H9 (cell line): Measurements from ENCODE around the gene CLPTM1L. TPM values are rescaled to one million over a fixed set of nuclear protein-coding genes. Genes with fewer than 3 reads are reported as not detected.

Experiments used
- DNase-seq: peaks from one replicate; pipeline ENCODE4 v3.0.0-alpha.2; 2017
- H2AFZ ChIP-seq: one replicate; pipeline ENCODE4 v1.6.1; 2013; ENCODE audit warnings: mild to moderate bottlenecking, low read length, control low read depth, moderate library complexity
- H2AK5ac ChIP-seq: 2 replicates; pipeline ENCODE4 v1.6.1; 2013; ENCODE audit warnings: low read length, control low read depth, mixed read lengths; ENCODE audit not compliant: insufficient read length
- H2BK120ac ChIP-seq: one replicate; pipeline ENCODE4 v1.6.1; 2013; ENCODE audit warnings: low read depth, mild to moderate bottlenecking, low read length, control low read depth, inconsistent platforms; ENCODE audit not compliant: poor library complexity, severe bottlenecking
- H2BK12ac ChIP-seq: 2 replicates; pipeline ENCODE4 v1.6.1; 2013; ENCODE audit warnings: low read length, control low read depth, mixed read lengths, low read depth; ENCODE audit not compliant: insufficient read length
- H2BK15ac ChIP-seq: 2 replicates; pipeline ENCODE4 v1.6.1; 2013; ENCODE audit warnings: low read depth, low read length, control low read depth
- H2BK20ac ChIP-seq: one replicate; pipeline ENCODE4 v1.6.1; 2013; ENCODE audit warnings: low read depth, mild to moderate bottlenecking, low read length, control low read depth, inconsistent platforms; ENCODE audit not compliant: poor library complexity, severe bottlenecking
- H2BK5ac ChIP-seq: 2 replicates; pipeline ENCODE4 v1.6.1; 2013; ENCODE audit warnings: low read length, control low read depth, mixed read lengths; ENCODE audit not compliant: insufficient read length
- H3K14ac ChIP-seq: 2 replicates; pipeline ENCODE4 v1.6.1; 2013; ENCODE audit warnings: low read length, control low read depth; ENCODE audit not compliant: insufficient read depth
- H3K18ac ChIP-seq: 2 replicates; pipeline ENCODE4 v1.6.1; 2013; ENCODE audit warnings: low read depth, mild to moderate bottlenecking, mixed read lengths, low read length, control low read depth; ENCODE audit not compliant: insufficient read length
- H3K23ac ChIP-seq: 2 replicates; pipeline ENCODE4 v1.6.1; 2013; ENCODE audit warnings: low read length, control low read depth, mixed read lengths, low read depth; ENCODE audit not compliant: insufficient read length
- H3K23me2 ChIP-seq: 2 replicates; pipeline ENCODE4 v1.6.1; 2013; ENCODE audit warnings: low read depth, mild to moderate bottlenecking, mixed read lengths, low read length, control low read depth; ENCODE audit not compliant: insufficient read length, poor library complexity, severe bottlenecking
- H3K27ac ChIP-seq: 2 replicates; pipeline ENCODE4 v1.5.1; 2013; ENCODE audit warnings: low read length, control low read depth, mixed read lengths, low read depth; ENCODE audit not compliant: insufficient read length
- H3K27me3 ChIP-seq: 2 replicates; pipeline ENCODE4 v1.6.1; 2013; ENCODE audit warnings: low read length, control low read depth, inconsistent platforms; ENCODE audit not compliant: insufficient read depth
- H3K4ac ChIP-seq: 2 replicates; pipeline ENCODE4 v1.6.1; 2013; ENCODE audit warnings: low read depth, mild to moderate bottlenecking, control low read depth, inconsistent platforms, low read length, moderate library complexity
- H3K4me1 ChIP-seq: 2 replicates; pipeline ENCODE4 v1.6.1; 2013; ENCODE audit warnings: low read length, control low read depth, inconsistent platforms; ENCODE audit not compliant: insufficient read depth
- H3K4me2 ChIP-seq: 2 replicates; pipeline ENCODE4 v1.6.1; 2013; ENCODE audit warnings: low read length, control low read depth, mixed read lengths; ENCODE audit not compliant: insufficient read length, insufficient read depth
- H3K56ac ChIP-seq: 2 replicates; pipeline ENCODE4 v1.6.1; 2013; ENCODE audit warnings: low read depth, mild to moderate bottlenecking, mixed read lengths, low read length, control low read depth; ENCODE audit not compliant: insufficient read length
- H3K79me1 ChIP-seq: 2 replicates; pipeline ENCODE4 v1.6.1; 2013; ENCODE audit warnings: low read depth, mild to moderate bottlenecking, moderate library complexity, low read length, control low read depth, inconsistent platforms; ENCODE audit not compliant: insufficient read depth, poor library complexity, severe bottlenecking
- H3K79me2 ChIP-seq: 2 replicates; pipeline ENCODE4 v1.6.1; 2013; ENCODE audit warnings: low read length, control low read depth, inconsistent platforms; ENCODE audit not compliant: insufficient read depth
- H3K9ac ChIP-seq: 2 replicates; pipeline ENCODE4 v1.6.1; 2013; ENCODE audit warnings: low read length, control low read depth, mixed read lengths; ENCODE audit not compliant: insufficient read length; ENCODE audit errors: extremely low read depth
- H3K9me3 ChIP-seq: one replicate; pipeline ENCODE4 v1.6.1; 2013; ENCODE audit warnings: low read depth, low read length, inconsistent platforms; ENCODE audit not compliant: control insufficient read depth
- H3T11ph ChIP-seq: one replicate; pipeline ENCODE4 v1.6.1; 2013; ENCODE audit warnings: mild to moderate bottlenecking, low read length, control low read depth, inconsistent platforms
- H4K20me1 ChIP-seq: one replicate; pipeline ENCODE4 v1.6.1; 2013; ENCODE audit not compliant: control insufficient read depth, insufficient read length, insufficient read depth
- H4K5ac ChIP-seq: 2 replicates; pipeline ENCODE4 v1.6.1; 2013; ENCODE audit warnings: low read depth, mild to moderate bottlenecking, mixed read lengths, low read length, control low read depth; ENCODE audit not compliant: insufficient read length
- H4K8ac ChIP-seq: replicated peaks from 2 replicates; pipeline ENCODE4 v1.6.1; 2013; ENCODE audit warnings: low read length, control low read depth, mixed read lengths, low read depth; ENCODE audit not compliant: insufficient read length
- H4K91ac ChIP-seq: 2 replicates; pipeline ENCODE4 v1.6.1; 2013; ENCODE audit warnings: low read depth, mild to moderate bottlenecking, moderate library complexity, mixed read lengths, low read length, control low read depth; ENCODE audit not compliant: insufficient read length
- H3K27ac Mint-ChIP-seq, 3 experiments: 2 replicates in 2 of 3; 3 replicates in 1 of 3; pipeline ENCODE4 v1.8.0; 2020 to 2021; ENCODE audit warnings: mixed read lengths in 3 of 3, mild to moderate bottlenecking in 1 of 3, moderate library complexity in 1 of 3
- H3K27me3 Mint-ChIP-seq: 2 replicates; pipeline ENCODE4 v1.8.0; 2021; ENCODE audit warnings: low read depth, mild to moderate bottlenecking, moderate library complexity, mixed read lengths
- H3K36me3 Mint-ChIP-seq, 3 experiments: 2 replicates in 2 of 3; 3 replicates in 1 of 3; pipeline ENCODE4 v1.8.0; 2020 to 2021; ENCODE audit warnings: low read depth in 3 of 3, mixed read lengths in 3 of 3; ENCODE audit not compliant: insufficient read depth in 1 of 3
- H3K4me1 Mint-ChIP-seq, 2 experiments: 2 replicates each; pipeline ENCODE4 v1.8.0; 2020; ENCODE audit warnings: mixed read lengths in 2 of 2
- H3K4me3 Mint-ChIP-seq, 2 experiments: 2 replicates in 1 of 2; 3 replicates in 1 of 2; pipeline ENCODE4 v1.8.0; 2020 to 2021; ENCODE audit warnings: mild to moderate bottlenecking in 2 of 2, mixed read lengths in 2 of 2, moderate library complexity in 1 of 2
- H3K9me3 Mint-ChIP-seq, 2 experiments: 2 replicates in 1 of 2; 3 replicates in 1 of 2; pipeline ENCODE4 v1.8.0; 2020; ENCODE audit warnings: mild to moderate bottlenecking in 2 of 2, mixed read lengths in 2 of 2, moderate library complexity in 1 of 2
- CTCF ChIP-seq: fragments of 200-600 bp; sonication (generic); conservative IDR thresholded peaks from 3 replicates; pipeline ENCODE4 v1.8.0; 2021; ENCODE audit warnings: antibody characterized with exemption, mild to moderate bottlenecking
- WGBS: extraction: QIAGEN DNeasy Blood & Tissue Kit; methylation state at CpG from one replicate; pipeline ENCODE4 v1.1.7; 2013; ENCODE audit warnings: missing lambda C conversion rate, low lambda C conversion rate, mixed read lengths; ENCODE audit not compliant: insufficient read length; ENCODE audit errors: extremely low coverage; 5-methylcytosine and 5-hydroxymethylcytosine counted together
- total RNA-seq: library from RNA; stranded (reverse); gene quantifications from 2 replicates; pipeline ENCODE4 v1.2.1, GENCODE V29; 2021

CLPTM1L gene
- total RNA-seq, 1 experiment from 2014 or later: 108 TPM

DNA sequence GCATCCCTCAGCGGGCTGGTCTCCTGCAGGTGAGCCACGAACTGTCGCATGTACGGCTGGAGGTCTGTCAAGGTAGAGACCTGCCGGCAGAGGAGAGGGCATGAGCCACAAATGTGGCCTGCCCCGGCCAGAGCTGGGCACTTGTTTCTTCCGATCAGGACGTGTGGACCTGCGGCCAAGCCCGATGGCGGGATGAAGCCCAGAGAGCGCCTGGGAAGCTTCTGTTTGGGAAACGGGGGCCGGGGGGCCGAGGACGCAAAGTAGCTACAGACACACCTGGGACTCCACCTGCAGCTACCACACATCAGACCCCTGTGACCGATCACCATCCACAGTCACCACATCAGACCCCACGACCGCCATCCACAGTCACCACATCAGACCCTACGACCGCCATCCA is 72.7 kb downstream of the CLPTM1L start:
- Histone ChIP-seq H2BK15ac (no peak overlapping the region), H3K14ac (no peak overlapping the region), H4K8ac (no peak overlapping the region), H2BK12ac (no peak overlapping the region), H3K4me1 (no peaks in the 10 kb centered on the region), H3K79me2 (peaks cover 2% of the 10 kb centered on the region; the same call in 1 of the 2 replicates), H2AK5ac (no peak overlapping the region), H2AFZ (no peak overlapping the region), H3K4ac (no peak overlapping the region), H4K91ac (no peak overlapping the region), H2BK5ac (no peak overlapping the region), H4K5ac (no peak overlapping the region), H3K23me2 (no peaks in the 10 kb centered on the region), H4K20me1 (no peaks in the 10 kb centered on the region), H3K27ac (no peak overlapping the region), H3K4me2 (no peak overlapping the region), H2BK120ac (no peak overlapping the region), H3K9ac (no peak overlapping the region), H3K56ac (no peak overlapping the region), H2BK20ac (no peak overlapping the region), H3K23ac (no peak overlapping the region), H3K79me1 (no peaks in the 10 kb centered on the region), H3K18ac (no peak overlapping the region), H3T11ph (no peak overlapping the region), H3K9me3 (no peaks in the 10 kb centered on the region), H3K27me3 (no peaks in the 10 kb centered on the region)
- DNase-seq: no peak
- no CpG with 5 or more reads among the region's 21 CpGs for WGBS
- Mint-ChIP-seq H3K36me3 (peaks cover 20 to 31% (median 26%) of the 10 kb centered on the region in 3 experiments; a peak in 6 of 7 replicates), H3K9me3 (no peaks in the 10 kb centered on the region), H3K4me3 (no peak overlapping the region), H3K27ac (no peak overlapping the region), H3K4me1 (no peaks in the 10 kb centered on the region), H3K27me3 (peaks cover 1% of the 10 kb centered on the region; the same call in 1 of the 2 replicates)
- TF ChIP-seq CTCF: no peak
